OCI-LY3 (cell line): ENCODE results near the gene NCK2.

Experiments
- H2AFZ ChIP-seq: fragments of 200-600, 300-600 bp; shearing (Covaris generic); 2 replicates; pipeline ENCODE4 v1.6.0; 2014; ENCODE audit warnings: antibody characterized with exemption, low read depth, low read length
- H3K27ac ChIP-seq: fragments of 200-600, 300-600 bp; sonication (generic); 2 replicates; pipeline ENCODE4 v1.5.1; 2014; ENCODE audit warnings: mild to moderate bottlenecking, low read length, moderate library complexity, mixed read lengths
- H3K27me3 ChIP-seq: fragments of 200-600, 300-600 bp; sonication (generic); 2 replicates; pipeline ENCODE4 v1.6.1; 2014; ENCODE audit warnings: low read depth, low read length, mixed read lengths
- H3K36me3 ChIP-seq: fragments of 200-600, 300-600 bp; sonication (generic); replicated peaks from 2 replicates; pipeline ENCODE3; 2014; ENCODE audit warnings: low read depth, low read length, mixed read lengths
- H3K4me1 ChIP-seq: fragments of 300-600, 200-600 bp; sonication (generic); 2 replicates; pipeline ENCODE4 v1.6.1; 2014; ENCODE audit warnings: low read length, mixed read lengths
- H3K4me2 ChIP-seq: fragments of 200-600, 300-600 bp; sonication (generic); 2 replicates; pipeline ENCODE4 v1.6.1; 2014; ENCODE audit warnings: low read length, mixed read lengths
- H3K4me3 ChIP-seq: fragments of 300-600, 200-600 bp; sonication (generic); 2 replicates; pipeline ENCODE4 v1.5.1; 2014; ENCODE audit warnings: antibody characterized with exemption, mild to moderate bottlenecking, low read length, moderate library complexity
- H3K79me2 ChIP-seq: fragments of 300-600, 200-600 bp; shearing (Covaris generic); 2 replicates; pipeline ENCODE4 v1.6.1; 2014; ENCODE audit warnings: mild to moderate bottlenecking, low read length, mixed read lengths
- H3K9ac ChIP-seq: fragments of 300-600, 200-600 bp; shearing (Covaris generic); 2 replicates; pipeline ENCODE4 v1.6.0; 2014; ENCODE audit warnings: mild to moderate bottlenecking, low read length, moderate library complexity
- H3K9me3 ChIP-seq: fragments of 200-600, 300-600 bp; shearing (Covaris generic); 2 replicates; pipeline ENCODE4 v1.6.1; 2014; ENCODE audit warnings: low read length, mixed read lengths; ENCODE audit not compliant: insufficient read depth
- H4K20me1 ChIP-seq: fragments of 200-600, 300-600 bp; sonication (generic); 2 replicates; pipeline ENCODE4 v1.6.1; 2016; ENCODE audit warnings: low read length, mixed read lengths; ENCODE audit not compliant: insufficient read depth
- EZH2phosphoT487 ChIP-seq: fragments of 200-600 bp; shearing (Covaris generic); IDR thresholded peaks from 2 replicates; pipeline ENCODE4 v1.6.1; 2018; ENCODE audit warnings: antibody characterized with exemption, mixed run types, low read depth
- TF ChIP-seq, protein P1 (sequence below): fragments of 200-600, 300-600 bp; sonication (generic); IDR thresholded peaks from 2 replicates; pipeline ENCODE4 v1.5.1; 2014; ENCODE audit warnings: antibody characterized with exemption, low read length, low read depth

The NCK2 gene

GRCh38 chr2:105911425-105911824 is 166.7 kb downstream of the NCK2 start:
- H3K4me1 ChIP-seq = peaks cover 68% of the 10 kb centered on the region
- no peak overlapping the region for H3K4me3 ChIP-seq
- H3K36me3 ChIP-seq = no peaks in the 10 kb centered on the region
- TF ChIP-seq, protein P1, sequence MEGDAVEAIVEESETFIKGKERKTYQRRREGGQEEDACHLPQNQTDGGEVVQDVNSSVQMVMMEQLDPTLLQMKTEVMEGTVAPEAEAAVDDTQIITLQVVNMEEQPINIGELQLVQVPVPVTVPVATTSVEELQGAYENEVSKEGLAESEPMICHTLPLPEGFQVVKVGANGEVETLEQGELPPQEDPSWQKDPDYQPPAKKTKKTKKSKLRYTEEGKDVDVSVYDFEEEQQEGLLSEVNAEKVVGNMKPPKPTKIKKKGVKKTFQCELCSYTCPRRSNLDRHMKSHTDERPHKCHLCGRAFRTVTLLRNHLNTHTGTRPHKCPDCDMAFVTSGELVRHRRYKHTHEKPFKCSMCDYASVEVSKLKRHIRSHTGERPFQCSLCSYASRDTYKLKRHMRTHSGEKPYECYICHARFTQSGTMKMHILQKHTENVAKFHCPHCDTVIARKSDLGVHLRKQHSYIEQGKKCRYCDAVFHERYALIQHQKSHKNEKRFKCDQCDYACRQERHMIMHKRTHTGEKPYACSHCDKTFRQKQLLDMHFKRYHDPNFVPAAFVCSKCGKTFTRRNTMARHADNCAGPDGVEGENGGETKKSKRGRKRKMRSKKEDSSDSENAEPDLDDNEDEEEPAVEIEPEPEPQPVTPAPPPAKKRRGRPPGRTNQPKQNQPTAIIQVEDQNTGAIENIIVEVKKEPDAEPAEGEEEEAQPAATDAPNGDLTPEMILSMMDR = no peak
- TF ChIP-seq EZH2phosphoT487 = no peak
- H3K9me3 ChIP-seq = no peaks in the 10 kb centered on the region
- H4K20me1 ChIP-seq = no peaks in the 10 kb centered on the region
- H3K9ac ChIP-seq = no peak overlapping the region
- H3K4me2 ChIP-seq = no peak overlapping the region
- H3K79me2 ChIP-seq = no peaks in the 10 kb centered on the region
- no peak overlapping the region for H2AFZ ChIP-seq
- H3K27me3 ChIP-seq = peaks cover 10% of the 10 kb centered on the region; the same call in 1 of the 2 replicates
- no peak overlapping the region for H3K27ac ChIP-seq

- no peak overlapping the region for H2AFZ ChIP-seq
Measured at GRCh38 chr2:105912081-105912480, 167.4 kb downstream of the NCK2 start.

DNA sequence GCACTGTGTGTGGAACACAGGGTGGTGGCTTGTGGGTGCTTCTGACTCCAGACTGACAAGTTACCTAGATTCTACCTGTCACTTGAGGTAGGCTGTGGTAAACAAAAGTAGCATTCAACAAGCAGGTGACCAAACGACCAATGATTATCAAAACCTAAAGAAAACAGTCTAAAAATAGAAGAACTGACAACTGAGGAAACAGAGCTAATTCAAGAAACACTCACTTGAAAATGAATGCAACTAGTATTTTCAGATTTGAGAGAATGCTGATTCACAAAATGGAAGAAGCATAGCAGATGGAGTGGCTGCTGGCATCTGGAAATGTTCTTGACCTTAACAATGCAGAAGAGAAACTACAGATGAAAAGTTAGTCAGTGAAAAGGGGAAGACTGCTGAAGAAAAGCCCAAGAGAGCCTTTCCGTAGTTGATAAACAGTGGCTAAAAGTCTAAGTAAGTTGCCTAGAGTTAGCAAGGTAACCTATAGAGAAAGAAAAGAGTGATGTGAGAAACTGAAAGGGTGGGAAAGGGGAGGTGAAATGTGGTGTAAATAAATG is 170.4 kb downstream of the NCK2 start:
- Histone ChIP-seq H3K27ac (peak overlapping the region; percentile 94), H3K79me2 (no peaks in the 10 kb centered on the region), H3K9me3 (no peaks in the 10 kb centered on the region), H3K27me3 (no peaks in the 10 kb centered on the region), H3K36me3 (no peaks in the 10 kb centered on the region), H3K4me2 (peak overlapping the region; percentile 63), H2AFZ (no peak overlapping the region), H3K9ac (peak overlapping the region; percentile 32; the same call in 1 of the 2 replicates), H4K20me1 (no peaks in the 10 kb centered on the region), H3K4me1 (peaks cover 46% of the 10 kb centered on the region), H3K4me3 (peak overlapping the region; percentile 11; the same call in 1 of the 2 replicates)
- no peak for TF ChIP-seq EZH2phosphoT487
- TF ChIP-seq, protein P1 = no peak

More at GRCh38 chr2:105912081-105912480, 167.4 kb downstream of the NCK2 start:
- Histone ChIP-seq H4K20me1 (no peaks in the 10 kb centered on the region), H3K36me3 (no peaks in the 10 kb centered on the region), H3K27ac (no peak overlapping the region), H3K4me1 (peaks cover 63% of the 10 kb centered on the region), H3K4me3 (no peak overlapping the region), H3K27me3 (peaks cover 4% of the 10 kb centered on the region; the same call in 1 of the 2 replicates), H3K9me3 (no peaks in the 10 kb centered on the region), H3K79me2 (no peaks in the 10 kb centered on the region), H3K9ac (no peak overlapping the region), H3K4me2 (no peak overlapping the region)
- TF ChIP-seq EZH2phosphoT487 = no peak
- TF ChIP-seq, protein P1 = no peak

DNA sequence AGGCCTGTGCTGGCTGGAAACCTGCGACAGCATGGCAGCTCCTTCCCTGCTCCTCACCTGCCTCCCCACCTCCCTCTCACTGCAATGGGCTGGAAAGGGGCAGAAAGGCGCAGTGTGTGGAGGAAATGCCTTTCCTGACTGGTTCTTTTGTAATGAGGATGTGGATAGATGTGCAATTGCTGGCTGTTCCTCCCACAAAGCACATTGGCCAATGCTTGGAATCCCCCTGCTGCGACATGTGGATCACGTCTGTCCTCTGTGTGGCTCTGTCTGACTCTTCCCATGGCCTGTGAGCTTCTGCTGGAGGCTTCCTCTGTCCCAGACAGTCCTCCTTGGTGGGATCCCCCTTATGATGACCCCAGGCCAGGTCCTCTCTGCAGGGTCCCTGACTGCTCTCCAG is 172.5 kb downstream of the NCK2 start:
- Histone ChIP-seq H3K4me1 (peaks cover 39% of the 10 kb centered on the region), H3K27me3 (no peaks in the 10 kb centered on the region), H2AFZ (no peak overlapping the region), H3K9ac (no peak overlapping the region), H3K9me3 (peaks cover 5% of the 10 kb centered on the region; the same call in 1 of the 2 replicates), H4K20me1 (no peaks in the 10 kb centered on the region), H3K4me2 (no peak overlapping the region), H3K4me3 (no peak overlapping the region), H3K36me3 (no peaks in the 10 kb centered on the region), H3K27ac (no peak overlapping the region), H3K79me2 (no peaks in the 10 kb centered on the region)
- TF ChIP-seq, protein P1 = no peak
- no peak for TF ChIP-seq EZH2phosphoT487
